WTC11 (cell line): ENCODE data around the gene SKP1. TPM values are rescaled to one million over a fixed set of nuclear protein-coding genes. Genes with fewer than 3 reads are reported as not detected.
A peak's percentile ranks its signal among the peaks of the same experiment; 100 is the strongest.

Experiments
- AFF4 ChIP-seq: sonication (generic); formaldehyde crosslinking; IDR thresholded peaks from 2 replicates; pipeline ENCODE4 v1.8.1; 2023; ENCODE audit warnings: mild to moderate bottlenecking, missing genetic modification reagents, borderline replicate concordance
- ARID4B ChIP-seq: sonication (generic); formaldehyde crosslinking; IDR thresholded peaks from 2 replicates; pipeline ENCODE4 v1.8.0; 2023; ENCODE audit warnings: missing genetic modification reagents, mild to moderate bottlenecking, borderline replicate concordance
- CDX4 ChIP-seq: fragments of 250-450 bp; sonication (Bioruptor Pico); IDR thresholded peaks from 2 replicates; pipeline ENCODE4 v1.9.0; 2021; ENCODE audit warnings: moderate library complexity, mild to moderate bottlenecking, inconsistent platforms, borderline replicate concordance
- CREB1 ChIP-seq: sonication (generic); formaldehyde crosslinking; IDR thresholded peaks from 2 replicates; pipeline ENCODE4 v1.8.0; 2023; ENCODE audit warnings: mild to moderate bottlenecking, missing genetic modification reagents
- E2F4 ChIP-seq: sonication (generic); formaldehyde crosslinking; IDR thresholded peaks from 2 replicates; pipeline ENCODE4 v1.8.1; 2022; ENCODE audit warnings: low read depth, mild to moderate bottlenecking, moderate library complexity, missing genetic modification reagents, borderline replicate concordance
- ELF4 ChIP-seq: sonication (generic); formaldehyde crosslinking; IDR thresholded peaks from 2 replicates; pipeline ENCODE4 v1.8.1; 2022; ENCODE audit warnings: low read depth, mild to moderate bottlenecking, moderate library complexity, missing genetic modification reagents
- GABPB1 ChIP-seq: sonication (generic); formaldehyde crosslinking; IDR thresholded peaks from 2 replicates; pipeline ENCODE4 v1.8.1; 2023; ENCODE audit warnings: mild to moderate bottlenecking, missing genetic modification reagents
- HMGXB4 ChIP-seq: sonication (generic); formaldehyde crosslinking; IDR thresholded peaks from 2 replicates; pipeline ENCODE4 v1.8.1; 2023; ENCODE audit warnings: mild to moderate bottlenecking, moderate library complexity, missing genetic modification reagents
- MAX ChIP-seq: sonication (generic); formaldehyde crosslinking; IDR thresholded peaks from 2 replicates; pipeline ENCODE4 v1.8.0; 2022; ENCODE audit warnings: mild to moderate bottlenecking, missing genetic modification reagents
- MYBL2 ChIP-seq: sonication (generic); formaldehyde crosslinking; IDR thresholded peaks from 2 replicates; pipeline ENCODE4 v1.8.1; 2023; ENCODE audit warnings: mild to moderate bottlenecking, moderate library complexity, missing genetic modification reagents
- NFE2L1 ChIP-seq: sonication (generic); formaldehyde crosslinking; IDR thresholded peaks from 2 replicates; pipeline ENCODE4 v1.8.1; 2023; ENCODE audit warnings: missing genetic modification reagents
- RORB ChIP-seq: fragments of 250-450 bp; sonication (Bioruptor Pico); IDR thresholded peaks from 2 replicates; pipeline ENCODE4 v1.9.0; 2021; ENCODE audit warnings: mild to moderate bottlenecking
- SMAD4 ChIP-seq: sonication (generic); formaldehyde crosslinking; IDR thresholded peaks from 2 replicates; pipeline ENCODE4 v1.8.0; 2022; ENCODE audit warnings: mild to moderate bottlenecking, missing genetic modification reagents
- ZBTB21 ChIP-seq: sonication (generic); formaldehyde crosslinking; IDR thresholded peaks from 2 replicates; pipeline ENCODE4 v1.8.1; 2023; ENCODE audit warnings: mild to moderate bottlenecking, missing genetic modification reagents, borderline replicate concordance
- ZMAT4 ChIP-seq: fragments of 250-450 bp; sonication (Bioruptor Pico); IDR thresholded peaks from 2 replicates; pipeline ENCODE4 v1.9.0; 2021; ENCODE audit warnings: mild to moderate bottlenecking
- ZNF263 ChIP-seq: sonication (generic); formaldehyde crosslinking; IDR thresholded peaks from 2 replicates; pipeline ENCODE4 v1.8.1; 2022; ENCODE audit warnings: low read depth, mild to moderate bottlenecking, moderate library complexity, missing genetic modification reagents
- ZNF281 ChIP-seq: sonication (generic); formaldehyde crosslinking; IDR thresholded peaks from 2 replicates; pipeline ENCODE4 v1.8.0; 2023; ENCODE audit warnings: mild to moderate bottlenecking, missing genetic modification reagents
- ZNF416 ChIP-seq: fragments of 250-450 bp; sonication (Bioruptor Pico); IDR thresholded peaks from 2 replicates; pipeline ENCODE4 v1.9.0; 2021; ENCODE audit warnings: mild to moderate bottlenecking, inconsistent platforms
- ZNF671 ChIP-seq: fragments of 250-450 bp; sonication (Bioruptor Pico); IDR thresholded peaks from 2 replicates; pipeline ENCODE4 v1.8.0; 2021; ENCODE audit warnings: mild to moderate bottlenecking
- ZSCAN18 ChIP-seq: fragments of 250-450 bp; sonication (Bioruptor Pico); IDR thresholded peaks from 2 replicates; pipeline ENCODE4 v2.1.2; 2022; ENCODE audit warnings: mild to moderate bottlenecking, moderate library complexity
- total RNA-seq: library from RNA; stranded (reverse); gene quantifications from 3 replicates; pipeline ENCODE4 v1.2.3, GENCODE V29; 2021

The SKP1 gene
- total RNA-seq, 1 experiment from 2014 or later, result 285 TPM

- peak; percentile 54; the same call in 1 of the 2 replicates for TF ChIP-seq ARID4B (CRISPR knock-in tag)
- TF ChIP-seq E2F4, result no peak
- TF ChIP-seq CREB1, result no peak
- TF ChIP-seq ZSCAN18, result no peak
- 0 out of 2 replicates have a peak, but pooled peaks have one; percentile 11 for TF ChIP-seq ZNF416 (CRISPR knock-in tag)
- no peak for TF ChIP-seq ELF4
- no peak for TF ChIP-seq CDX4 (CRISPR knock-in tag)
- TF ChIP-seq MYBL2 (CRISPR knock-in tag), result peak; percentile 34; the same call in 1 of the 2 replicates
- TF ChIP-seq AFF4, result no peak
- no peak for TF ChIP-seq ZNF671 (CRISPR knock-in tag)
- TF ChIP-seq NFE2L1 (CRISPR knock-in tag), result no peak
- TF ChIP-seq ZMAT4, result no peak
- no peak for TF ChIP-seq ZNF263 (CRISPR knock-in tag)
- no peak for TF ChIP-seq RORB (CRISPR knock-in tag)
- TF ChIP-seq GABPB1 (CRISPR knock-in tag), result peak; percentile 38
- TF ChIP-seq HMGXB4 (CRISPR knock-in tag), result peak; percentile 95; the same call in 1 of the 2 replicates
- TF ChIP-seq SMAD4 (CRISPR knock-in tag), result no peak
- peak; percentile 74 for TF ChIP-seq MAX (CRISPR knock-in tag)
- TF ChIP-seq ZNF281 (CRISPR knock-in tag), result peak; percentile 69
- peak; percentile 89 for TF ChIP-seq ZBTB21 (CRISPR knock-in tag)
Observed at GRCh38 chr5:134225780-134226440, 49.2 kb upstream of the SKP1 start, which contains the start of gene PPP2CA (continued).
